Endodermal cell (in vitro differentiated cells): ENCODE measurements around the gene MNX1. TPM values are rescaled to one million over a fixed set of nuclear protein-coding genes. Genes with fewer than 3 reads are reported as not detected.
A peak's percentile ranks its signal among the peaks of the same experiment; 100 is the strongest.

ENCODE experiments used
- DNase-seq: peaks from one replicate; pipeline ENCODE4 v3.0.0-alpha.2; 2017
- H3K27ac ChIP-seq: 2 replicates; pipeline ENCODE4 v1.5.1; 2013; ENCODE audit warnings: mild to moderate bottlenecking, low read depth, low read length, moderate library complexity
- H3K27me3 ChIP-seq: 2 replicates; pipeline ENCODE4 v1.6.1; 2013; ENCODE audit warnings: mild to moderate bottlenecking, low read length, moderate library complexity; ENCODE audit not compliant: insufficient read depth, control insufficient read depth, poor library complexity, severe bottlenecking
- H3K36me3 ChIP-seq: 2 replicates; pipeline ENCODE4 v1.7.0; 2013; ENCODE audit warnings: mild to moderate bottlenecking, low read length, moderate library complexity; ENCODE audit not compliant: control insufficient read depth, insufficient read depth
- H3K4me1 ChIP-seq: one replicate; pipeline ENCODE4 v1.7.0; 2013; ENCODE audit warnings: low read length; ENCODE audit not compliant: control insufficient read depth, insufficient read depth
- H3K4me3 ChIP-seq: 2 replicates; pipeline ENCODE4 v1.5.1; 2013; ENCODE audit warnings: mild to moderate bottlenecking, low read length, moderate library complexity
- H3K9ac ChIP-seq: 2 replicates; pipeline ENCODE4 v1.6.1; 2013; ENCODE audit warnings: mild to moderate bottlenecking, low read length, moderate library complexity; ENCODE audit not compliant: poor library complexity, severe bottlenecking; ENCODE audit errors: extremely low read depth
- H3K9me3 ChIP-seq: 2 replicates; pipeline ENCODE4 v1.6.1; 2013; ENCODE audit warnings: mild to moderate bottlenecking, low read length, moderate library complexity; ENCODE audit not compliant: control insufficient read depth
- H3K27ac Mint-ChIP-seq: 2 replicates; pipeline ENCODE4 v1.8.0; 2020; ENCODE audit warnings: mixed read lengths
- H3K27me3 Mint-ChIP-seq: 2 replicates; pipeline ENCODE4 v1.8.0; 2021; ENCODE audit warnings: mild to moderate bottlenecking, mixed read lengths; ENCODE audit not compliant: insufficient read depth
- H3K36me3 Mint-ChIP-seq: 2 replicates; pipeline ENCODE4 v1.8.0; 2020; ENCODE audit warnings: low read depth, mixed read lengths
- H3K4me1 Mint-ChIP-seq: 2 replicates; pipeline ENCODE4 v1.8.0; 2020; ENCODE audit warnings: mixed read lengths
- H3K4me3 Mint-ChIP-seq: 2 replicates; pipeline ENCODE4 v1.8.0; 2020; ENCODE audit warnings: mild to moderate bottlenecking, moderate library complexity, mixed read lengths
- H3K9me3 Mint-ChIP-seq: 2 replicates; pipeline ENCODE4 v1.8.0; 2020; ENCODE audit warnings: mild to moderate bottlenecking, mixed read lengths
- WGBS, 2 experiments: methylation state at CpG; one replicate each; pipeline versions ENCODE4 v1.1.5 to v1.1.7; 2013; ENCODE audit warnings: missing lambda C conversion rate in 2 of 2, mixed read lengths in 1 of 2; ENCODE audit not compliant: insufficient coverage in 1 of 2, insufficient read length in 1 of 2; 5-methylcytosine and 5-hydroxymethylcytosine counted together
- total RNA-seq, 2 donors: library from RNA; stranded (reverse); fragmentation: NEBNext Ultra II Directional in 1 of 2; extraction: Animal tissue kit (Norgen Biotek cat#: 25700) in 1 of 2; gene quantifications; 2 replicates in 1 of 2; 3 replicates in 1 of 2; pipeline ENCODE4 v1.2.1, GENCODE V29; 2021
- TF ChIP-seq, protein P1 (sequence below): fragments of 200-600 bp; sonication (generic); conservative IDR thresholded peaks from 2 replicates; pipeline ENCODE4 v1.5.0; 2021; ENCODE audit warnings: antibody characterized with exemption, mild to moderate bottlenecking

MNX1 gene
- total RNA-seq, 2 donors from 2014 or later, result 14.5 to 18.7 TPM

DNA sequence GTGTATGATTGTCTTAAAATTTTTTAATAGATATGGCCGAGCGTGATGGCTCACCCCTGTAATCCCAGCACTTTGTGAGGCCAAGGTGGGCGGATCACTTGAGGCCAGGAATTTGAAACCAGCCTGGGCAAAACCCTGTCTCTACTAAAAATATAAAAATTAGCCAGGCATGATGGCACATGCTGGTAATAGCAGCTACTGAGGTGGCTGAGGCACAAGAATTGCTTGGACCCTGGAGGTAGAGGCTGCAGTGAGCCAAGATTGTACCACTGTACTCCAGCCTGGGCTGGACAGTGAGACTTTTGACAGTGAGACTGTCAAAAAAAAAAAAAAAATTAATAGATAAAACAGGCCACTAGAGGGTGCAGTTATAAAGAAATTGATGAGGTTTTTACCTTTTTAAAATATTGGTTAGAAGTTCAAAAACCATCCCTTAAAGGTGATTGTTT, 40.5 kb downstream of the MNX1 start:
- TF ChIP-seq, protein P1, sequence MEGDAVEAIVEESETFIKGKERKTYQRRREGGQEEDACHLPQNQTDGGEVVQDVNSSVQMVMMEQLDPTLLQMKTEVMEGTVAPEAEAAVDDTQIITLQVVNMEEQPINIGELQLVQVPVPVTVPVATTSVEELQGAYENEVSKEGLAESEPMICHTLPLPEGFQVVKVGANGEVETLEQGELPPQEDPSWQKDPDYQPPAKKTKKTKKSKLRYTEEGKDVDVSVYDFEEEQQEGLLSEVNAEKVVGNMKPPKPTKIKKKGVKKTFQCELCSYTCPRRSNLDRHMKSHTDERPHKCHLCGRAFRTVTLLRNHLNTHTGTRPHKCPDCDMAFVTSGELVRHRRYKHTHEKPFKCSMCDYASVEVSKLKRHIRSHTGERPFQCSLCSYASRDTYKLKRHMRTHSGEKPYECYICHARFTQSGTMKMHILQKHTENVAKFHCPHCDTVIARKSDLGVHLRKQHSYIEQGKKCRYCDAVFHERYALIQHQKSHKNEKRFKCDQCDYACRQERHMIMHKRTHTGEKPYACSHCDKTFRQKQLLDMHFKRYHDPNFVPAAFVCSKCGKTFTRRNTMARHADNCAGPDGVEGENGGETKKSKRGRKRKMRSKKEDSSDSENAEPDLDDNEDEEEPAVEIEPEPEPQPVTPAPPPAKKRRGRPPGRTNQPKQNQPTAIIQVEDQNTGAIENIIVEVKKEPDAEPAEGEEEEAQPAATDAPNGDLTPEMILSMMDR, result peak; percentile 66
- DNase-seq, result no peak
- H3K27ac ChIP-seq, result no peak overlapping the region
- Mint-ChIP-seq H3K4me3 (no peak overlapping the region), H3K4me1 (no peaks in the 10 kb centered on the region), H3K27me3 (no peaks in the 10 kb centered on the region), H3K36me3 (peaks cover 51% of the 10 kb centered on the region), H3K27ac (no peak overlapping the region), H3K9me3 (no peaks in the 10 kb centered on the region)
- no peaks in the 10 kb centered on the region for H3K9me3 ChIP-seq
- 87 to 95% methylated on average over 3 of the region's 3 CpGs for WGBS, 2 experiments
- H3K4me3 ChIP-seq, result no peak overlapping the region
- H3K4me1 ChIP-seq, result no peaks in the 10 kb centered on the region
- H3K27me3 ChIP-seq, result no peaks in the 10 kb centered on the region
- no peak overlapping the region for H3K9ac ChIP-seq
- H3K36me3 ChIP-seq, result peaks cover 67% of the 10 kb centered on the region

DNA sequence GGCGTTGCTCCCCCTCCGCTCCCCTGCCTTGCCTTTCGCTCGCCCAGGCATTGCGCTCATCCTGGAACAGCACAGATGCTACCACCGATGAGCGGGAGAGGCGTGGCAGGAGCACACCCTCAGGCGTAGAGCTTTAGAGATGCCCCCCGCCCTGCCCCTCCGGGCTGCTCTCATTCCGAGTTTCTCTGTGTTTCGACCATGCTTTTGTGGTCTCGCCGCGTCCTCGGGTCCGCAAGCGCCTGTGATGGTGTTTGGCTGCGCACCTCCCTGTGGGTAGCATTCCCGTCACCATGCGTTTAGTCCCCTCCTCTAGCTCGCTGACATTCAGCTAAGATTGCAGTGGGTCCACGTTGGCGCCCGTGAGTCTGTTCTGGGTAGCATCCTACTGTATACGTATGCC, 42.3 kb downstream of the MNX1 start:
- Histone ChIP-seq H3K4me1 (no peaks in the 10 kb centered on the region), H3K36me3 (peaks cover 83% of the 10 kb centered on the region), H3K4me3 (no peak overlapping the region), H3K9ac (no peak overlapping the region), H3K27me3 (no peaks in the 10 kb centered on the region), H3K27ac (no peak overlapping the region), H3K9me3 (no peaks in the 10 kb centered on the region)
- Mint-ChIP-seq H3K27me3 (no peaks in the 10 kb centered on the region), H3K27ac (no peak overlapping the region), H3K36me3 (peaks cover 65% of the 10 kb centered on the region), H3K4me1 (no peaks in the 10 kb centered on the region), H3K9me3 (no peaks in the 10 kb centered on the region), H3K4me3 (no peak overlapping the region)
- no peak for DNase-seq
- TF ChIP-seq, protein P1, result no peak
- 92 to 97% methylated on average over 20 to 27 of the region's 27 CpGs for WGBS, 2 experiments

DNA sequence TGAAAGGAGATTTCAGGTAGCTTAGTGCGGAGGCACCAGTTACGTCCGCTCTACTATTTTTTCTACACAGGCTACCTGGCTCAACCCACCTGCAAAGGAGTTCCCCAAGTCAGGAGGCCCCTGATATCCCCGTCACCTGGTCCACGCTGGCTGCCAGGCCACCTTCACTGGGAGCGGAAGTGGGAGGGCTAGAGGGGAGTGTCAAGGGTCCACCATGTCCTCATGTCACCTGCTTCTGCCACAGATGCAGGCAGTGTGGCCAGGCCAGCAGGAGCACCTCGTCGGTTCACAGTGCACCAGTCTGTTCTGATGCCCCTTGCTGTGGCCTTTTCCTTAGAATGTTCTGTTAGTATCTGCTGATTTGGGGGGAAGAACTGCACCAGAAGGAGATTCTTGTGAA, 44.1 kb downstream of the MNX1 start:
- TF ChIP-seq, protein P1, result no peak
- Histone ChIP-seq H3K36me3 (peaks cover 85% of the 10 kb centered on the region), H3K4me1 (no peaks in the 10 kb centered on the region), H3K9ac (no peak overlapping the region), H3K4me3 (no peak overlapping the region), H3K27ac (no peak overlapping the region), H3K27me3 (no peaks in the 10 kb centered on the region), H3K9me3 (no peaks in the 10 kb centered on the region)
- Mint-ChIP-seq H3K4me1 (no peaks in the 10 kb centered on the region), H3K27me3 (no peaks in the 10 kb centered on the region), H3K9me3 (no peaks in the 10 kb centered on the region), H3K4me3 (no peak overlapping the region), H3K27ac (no peak overlapping the region), H3K36me3 (peaks cover 73% of the 10 kb centered on the region)
- no peak for DNase-seq
- WGBS, 2 experiments, result 92 to 100% methylated on average over 3 to 8 of the region's 8 CpGs
